ENCODE measurements around the gene ZNF586.
"Not testable (repeated sequence)": the region's sequence is repeated elsewhere in the genome, so short reads cannot be mapped to it uniquely, and the experiment has no call there.

ZNF586 gene

GRCh38 chr19:57821095-57821494 is 51.6 kb downstream of the ZNF586 start:
- Mint-ChIP-seq H3K27ac (peak overlapping the region; percentile 91), H3K4me1 (ENCODE audit: low read depth) (peaks cover 41% of the 10 kb centered on the region), H3K36me3 (ENCODE audit: low read depth) (peaks cover 62% of the 10 kb centered on the region)
- intact Hi-C loops (cut with micrococcal nuclease); H3K9me3 Mint-ChIP-seq; H3K4me3 Mint-ChIP-seq; H3K27me3 Mint-ChIP-seq: not testable (repeated sequence)

GRCh38 chr19:57821501-57821900 is 52.0 kb downstream of the ZNF586 start:
- H3K4me3 Mint-ChIP-seq; H3K9me3 Mint-ChIP-seq; H3K27ac Mint-ChIP-seq; H3K27me3 Mint-ChIP-seq; intact Hi-C loops (cut with micrococcal nuclease): not testable (repeated sequence)
- peaks cover 66% of the 10 kb centered on the region for H3K36me3 Mint-ChIP-seq (ENCODE audit: low read depth)
- H3K4me1 Mint-ChIP-seq (ENCODE audit: low read depth): peaks cover 41% of the 10 kb centered on the region

- peaks cover 41% of the 10 kb centered on the region for H3K4me1 Mint-ChIP-seq (ENCODE audit: low read depth)
Observed at GRCh38 chr19:57823155-57823554, 53.7 kb downstream of the ZNF586 start.

GRCh38 chr19:57823608-57824007 is 54.1 kb downstream of the ZNF586 start:
- H3K9me3 Mint-ChIP-seq; H3K4me3 Mint-ChIP-seq; H3K27me3 Mint-ChIP-seq; intact Hi-C loops (cut with micrococcal nuclease): not testable (repeated sequence)
- H3K36me3 Mint-ChIP-seq (ENCODE audit: low read depth): peaks cover 83% of the 10 kb centered on the region
- H3K27ac Mint-ChIP-seq: peak overlapping the region; percentile 9
- H3K4me1 Mint-ChIP-seq (ENCODE audit: low read depth): peaks cover 41% of the 10 kb centered on the region

More at GRCh38 chr19:57823155-57823554, 53.7 kb downstream of the ZNF586 start:
- H3K4me3 Mint-ChIP-seq; H3K27ac Mint-ChIP-seq; intact Hi-C loops (cut with micrococcal nuclease); H3K27me3 Mint-ChIP-seq; H3K9me3 Mint-ChIP-seq: not testable (repeated sequence)
- H3K36me3 Mint-ChIP-seq (ENCODE audit: low read depth): peaks cover 80% of the 10 kb centered on the region

GRCh38 chr19:57825511-57825910 is 56.0 kb downstream of the ZNF586 start:
- Mint-ChIP-seq H3K27me3 (no peaks in the 10 kb centered on the region), H3K4me1 (ENCODE audit: low read depth) (peaks cover 43% of the 10 kb centered on the region), H3K4me3 (no peak overlapping the region), H3K9me3 (peaks cover 10% of the 10 kb centered on the region), H3K27ac (no peak overlapping the region), H3K36me3 (ENCODE audit: low read depth) (peaks cover 88% of the 10 kb centered on the region)
- intact Hi-C loops (cut with micrococcal nuclease): no loop called here

GRCh38 chr19:57829316-57829715 is 59.8 kb downstream of the ZNF586 start:
- peaks cover 65% of the 10 kb centered on the region for H3K36me3 Mint-ChIP-seq (ENCODE audit: low read depth)
- peaks cover 12% of the 10 kb centered on the region for H3K4me1 Mint-ChIP-seq (ENCODE audit: low read depth)
- H3K27ac Mint-ChIP-seq: no peak overlapping the region
- H3K27me3 Mint-ChIP-seq: no peaks in the 10 kb centered on the region
- H3K4me3 Mint-ChIP-seq: no peak overlapping the region
- intact Hi-C loops (cut with micrococcal nuclease): no loop called here
- peaks cover 10% of the 10 kb centered on the region for H3K9me3 Mint-ChIP-seq

GRCh38 chr19:57830071-57830602 is 60.7 kb downstream of the ZNF586 start, which contains the start of gene ZNF587B:
Gene ZNF587B (plus strand): TSS chr19:57830299. CDS start chr19:57830529, 230 bp downstream.
- Mint-ChIP-seq H3K27me3 (no peaks in the 10 kb centered on the region), H3K36me3 (ENCODE audit: low read depth) (peaks cover 61% of the 10 kb centered on the region), H3K4me1 (ENCODE audit: low read depth) (peaks cover 9% of the 10 kb centered on the region), H3K27ac (no peak within 1 kb of the TSS), H3K9me3 (peaks cover 10% of the 10 kb centered on the region), H3K4me3 (peak within 1 kb of the TSS; percentile 23)
- intact Hi-C loops (cut with micrococcal nuclease): no loop called here

All from dendritic cell treated with granulocyte-macrophage colony-stimulating factor and Interleukin-4, amounts not matched to agents 40 ng/mL and 50 ng/mL, for 4 days (primary cell).